NCI-H748 treated with DMSO at 0.1 percent for 48 hours (cell line): ENCODE data around the gene PCARE.
"Not testable (repeated sequence)": the region's sequence is repeated elsewhere in the genome, so short reads cannot be mapped to it uniquely, and the experiment has no call there.

ENCODE experiments used
- DNase-seq: peaks from one replicate; lab custom pipeline; 2025; lab: John Stamatoyannopoulos, UW

Gene PCARE

GRCh38 chr2:29074411-29074810, at the start of gene PCARE:
PCARE (minus strand) TSS chr2:29074523; CDS start chr2:29074261, 262 bp downstream.
- DNase-seq: no peak

GRCh38 chr2:29123617-29124349, 49.5 kb upstream of the PCARE start:
- no peak for DNase-seq

GRCh38 chr2:29120846-29121245, 46.5 kb upstream of the PCARE start:
- no peak for DNase-seq

GRCh38 chr2:29119211-29119610, 44.9 kb upstream of the PCARE start:
- no peak for DNase-seq

- no peak for DNase-seq
Measured at GRCh38 chr2:29117636-29118303, 43.4 kb upstream of the PCARE start.

- no peak for DNase-seq
Measured at GRCh38 chr2:29115797-29116781, 41.8 kb upstream of the PCARE start.

GRCh38 chr2:29114946-29115609, 40.8 kb upstream of the PCARE start, which contains the start of gene CLIP4:
CLIP4 (plus strand) TSS chr2:29115415; CDS start chr2:29121389, 5,974 bp downstream.
- DNase-seq: no peak

GRCh38 chr2:29114586-29114945, 40.2 kb upstream of the PCARE start:
- no peak for DNase-seq

GRCh38 chr2:29113891-29114321, 39.6 kb upstream of the PCARE start:
- DNase-seq: no peak

- no peak for DNase-seq
Measured at GRCh38 chr2:29113027-29113686, 38.8 kb upstream of the PCARE start.

- no peak for DNase-seq
Measured at GRCh38 chr2:29112379-29112778, 38.1 kb upstream of the PCARE start.

GRCh38 chr2:29110916-29111535, 36.7 kb upstream of the PCARE start:
- no peak for DNase-seq

- DNase-seq: no peak
Measured at GRCh38 chr2:29109246-29109645, 34.9 kb upstream of the PCARE start.

- no peak for DNase-seq
Measured at GRCh38 chr2:29108225-29108624, 33.9 kb upstream of the PCARE start.

GRCh38 chr2:29107547-29107946, 33.2 kb upstream of the PCARE start:
- not testable (repeated sequence) for DNase-seq

GRCh38 chr2:29106980-29107388, 32.7 kb upstream of the PCARE start:
- no peak for DNase-seq

GRCh38 chr2:29106256-29106655, 31.9 kb upstream of the PCARE start:
- DNase-seq: no peak

GRCh38 chr2:29105375-29105774, 31.1 kb upstream of the PCARE start:
- no peak for DNase-seq

- no peak for DNase-seq
Measured at GRCh38 chr2:29104688-29105087, 30.4 kb upstream of the PCARE start.

GRCh38 chr2:29100564-29100963, 26.2 kb upstream of the PCARE start:
- DNase-seq: no peak

GRCh38 chr2:29097569-29097968, 23.2 kb upstream of the PCARE start:
- DNase-seq: no peak
